HG03354 (cell line): ENCODE measurements around the gene MXRA5.
"Not testable (repeated sequence)": the region's sequence is repeated elsewhere in the genome, so short reads cannot be mapped to it uniquely, and the experiment has no call there.

Source experiments
- ATAC-seq: cut with Tn5 transposase; IDR thresholded peaks from one replicate; pipeline ENCODE4 v1.9.1; 2021; ENCODE audit warnings: mild to moderate bottlenecking; ENCODE audit not compliant: unreplicated experiment, poor library complexity, severe bottlenecking

MXRA5 gene

DNA sequence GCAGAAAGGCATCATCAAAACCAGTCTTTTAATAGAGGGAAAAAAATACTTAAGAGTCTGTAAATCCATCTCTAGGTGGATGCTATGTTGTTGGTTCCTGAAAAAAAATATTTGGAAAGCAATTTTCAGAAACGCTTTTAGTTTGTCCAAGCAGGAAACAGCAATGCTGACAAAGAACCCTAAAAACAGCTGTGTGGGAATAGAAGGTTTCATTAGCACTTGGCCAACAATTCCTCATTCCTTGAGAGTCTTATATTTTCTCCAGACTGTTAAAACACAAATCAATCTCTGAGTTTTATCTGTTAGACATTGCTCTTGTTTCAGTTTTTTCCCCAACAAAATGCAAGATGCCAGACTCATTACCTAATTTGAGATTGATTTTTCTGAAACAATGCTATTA, 6.4 kb downstream of the MXRA5 start:
- no peak for ATAC-seq

DNA sequence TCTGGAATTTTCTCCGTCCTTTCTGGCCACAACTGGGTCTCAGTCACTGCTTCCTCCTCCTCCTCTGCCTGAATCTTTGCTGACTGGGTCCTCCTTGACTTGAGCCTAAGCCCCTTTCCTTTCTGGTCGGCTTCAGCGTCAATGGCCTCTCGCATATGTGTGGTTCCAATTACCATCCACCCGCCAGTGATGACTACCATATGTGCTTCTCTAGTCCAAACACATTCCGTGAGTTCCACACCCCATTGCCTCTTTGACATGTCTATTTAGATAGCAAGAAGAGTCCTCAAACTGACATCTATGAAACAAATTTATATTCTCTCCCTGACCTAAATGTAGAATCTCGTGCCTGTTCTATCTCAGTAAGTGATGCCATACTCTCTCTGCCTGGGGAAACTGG, 19.8 kb downstream of the MXRA5 start:
- no peak for ATAC-seq

DNA sequence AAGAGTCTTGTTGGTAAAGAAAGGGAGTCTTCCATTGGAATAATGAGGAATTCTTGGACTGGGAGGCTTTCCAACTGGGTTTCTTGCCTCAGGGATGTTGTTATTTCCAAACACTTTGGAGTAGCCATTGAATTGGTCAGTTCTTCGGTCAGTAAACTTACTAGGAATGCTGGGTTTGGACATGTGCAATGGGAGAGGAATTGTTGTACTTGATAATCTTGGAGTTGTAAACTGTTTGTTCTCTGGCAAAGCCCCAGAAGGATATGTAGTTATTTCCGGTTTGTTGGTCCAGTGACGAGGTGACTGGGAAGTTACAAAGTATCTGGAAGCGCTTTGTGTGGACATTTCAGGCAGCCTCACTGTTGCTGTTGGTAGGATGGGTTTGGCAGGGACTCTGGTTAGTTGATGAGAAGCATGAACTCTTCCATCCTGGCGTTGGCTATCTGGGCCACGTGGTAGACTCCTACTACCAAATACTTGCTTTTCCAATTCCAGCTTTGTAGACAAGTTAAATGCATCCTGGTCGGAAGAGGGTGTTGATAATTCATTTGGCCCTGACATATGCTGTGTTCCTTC, 25.9 kb downstream of the MXRA5 start:
- no peak for ATAC-seq

DNA sequence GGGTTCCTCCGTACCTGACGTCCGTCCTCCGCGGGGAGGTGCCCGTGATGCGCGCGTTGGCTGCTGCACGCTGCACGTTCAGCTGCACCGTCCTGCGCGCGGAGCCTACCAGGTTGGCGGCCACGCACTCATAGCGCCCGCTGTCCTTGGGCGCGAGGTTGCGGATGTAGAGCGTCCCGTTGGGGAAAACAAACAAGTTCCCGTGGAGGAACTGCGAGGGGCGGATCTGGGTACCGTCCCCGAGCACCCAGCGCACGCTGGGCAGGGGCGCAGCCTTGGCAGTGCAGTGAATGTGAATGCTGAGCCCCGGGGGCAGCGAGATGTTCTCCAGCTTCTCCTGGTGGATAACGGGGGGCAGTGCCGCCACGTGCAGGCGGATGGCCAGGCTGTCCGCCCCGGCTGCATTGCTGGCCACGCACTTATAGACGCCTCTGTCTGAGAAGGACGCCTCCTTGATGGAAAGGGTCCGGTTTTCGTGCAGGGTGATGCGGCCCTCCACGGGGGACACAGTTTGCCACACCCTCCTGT, 29.2 kb downstream of the MXRA5 start:
- ATAC-seq = no peak

DNA sequence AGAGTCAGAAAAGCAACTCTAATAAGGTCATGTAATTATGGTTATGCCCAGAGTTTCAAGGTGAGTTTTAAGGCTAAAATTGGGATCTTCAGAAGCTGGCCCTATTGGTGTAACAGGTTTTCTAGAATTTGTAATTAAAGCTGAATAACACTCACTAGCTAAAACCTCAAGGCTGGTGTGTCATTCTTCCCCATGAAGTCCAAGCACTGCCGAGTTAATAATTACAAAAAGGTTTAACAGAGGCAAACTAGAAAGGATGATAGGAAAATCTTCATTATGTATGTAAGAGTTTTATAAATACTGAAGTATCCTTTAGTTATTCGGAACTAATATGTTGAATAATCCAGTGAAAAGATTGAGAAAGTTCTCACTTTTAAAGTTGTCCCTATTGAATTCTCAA, 34.3 kb downstream of the MXRA5 start:
- ATAC-seq = no peak

DNA sequence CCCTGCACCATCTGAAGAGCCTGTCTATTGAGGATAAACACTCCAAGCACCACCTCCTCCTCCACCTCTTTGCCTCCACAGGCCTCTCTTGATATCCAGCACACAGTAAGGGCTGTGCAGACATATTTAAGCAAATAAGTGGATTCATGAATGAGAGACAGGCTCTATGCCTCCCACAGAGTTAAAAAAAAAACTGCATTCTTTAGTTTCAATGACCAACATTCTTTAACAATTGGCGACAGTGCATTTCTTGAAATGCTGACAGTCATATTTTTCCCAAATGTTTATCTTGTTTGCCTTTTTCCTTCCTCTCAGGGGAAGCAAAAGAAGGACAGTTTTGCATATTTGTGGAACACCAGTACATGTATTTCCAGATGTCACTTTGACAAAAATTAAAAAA, 38.6 kb downstream of the MXRA5 start:
- no peak for ATAC-seq

DNA sequence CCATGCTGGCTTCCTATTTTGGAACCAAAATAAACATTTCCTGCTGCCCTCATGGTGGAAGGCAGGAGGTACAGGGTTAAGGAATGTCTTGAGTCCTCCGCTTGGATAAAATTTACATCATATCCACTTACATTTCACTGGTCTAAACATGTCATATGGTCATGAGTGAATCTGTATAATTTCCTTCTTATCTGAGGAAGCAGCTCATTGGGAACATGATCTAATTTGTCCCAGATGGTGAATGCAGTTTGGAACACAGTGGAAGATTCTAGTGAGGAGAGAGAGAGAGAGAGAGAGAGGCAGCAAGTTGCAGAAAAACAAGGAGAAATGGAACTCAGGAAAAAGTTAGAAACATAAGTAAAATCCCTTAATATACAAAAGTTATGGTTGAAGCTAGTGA, 46.8 kb downstream of the MXRA5 start:
- no peak for ATAC-seq

DNA sequence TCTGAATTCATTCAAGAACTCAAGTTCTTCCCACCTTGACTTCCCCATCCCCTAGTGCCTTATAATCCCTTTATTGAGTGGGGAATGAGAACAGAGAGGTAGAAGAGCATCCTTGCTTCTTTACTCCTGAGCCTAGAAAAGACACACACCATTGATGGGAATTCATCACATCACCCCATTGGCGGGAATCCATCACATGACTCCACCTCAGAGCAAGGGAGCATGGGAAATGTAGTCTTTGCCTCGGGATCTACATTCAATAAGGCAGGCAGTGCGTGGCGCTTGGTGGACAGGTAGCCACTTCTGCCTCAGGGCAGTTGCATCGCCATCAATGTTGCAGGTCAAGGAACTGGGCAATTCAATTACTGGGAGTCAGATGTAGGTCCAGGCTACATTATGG, 50.7 kb downstream of the MXRA5 start:
- no peak for ATAC-seq

DNA sequence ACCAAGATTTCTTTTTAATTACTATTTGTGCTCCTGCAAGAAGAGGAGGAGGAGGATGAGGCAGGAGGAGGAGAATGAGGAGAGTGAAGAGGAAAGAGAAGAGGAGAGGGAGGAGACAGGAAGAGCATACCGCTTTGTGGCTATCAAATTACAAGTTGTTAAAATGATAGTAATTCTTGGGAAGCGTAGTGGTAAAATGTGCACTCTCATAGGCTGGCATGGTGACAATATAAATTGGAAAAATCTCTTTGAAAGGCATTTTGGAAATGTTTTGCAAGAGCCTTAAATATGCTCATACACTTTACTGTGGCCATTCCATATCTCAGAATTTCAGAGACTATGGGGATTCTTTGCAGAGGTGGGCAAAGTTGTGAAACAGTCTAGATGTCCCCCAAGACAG, 53.2 kb downstream of the MXRA5 start:
- no peak for ATAC-seq

DNA sequence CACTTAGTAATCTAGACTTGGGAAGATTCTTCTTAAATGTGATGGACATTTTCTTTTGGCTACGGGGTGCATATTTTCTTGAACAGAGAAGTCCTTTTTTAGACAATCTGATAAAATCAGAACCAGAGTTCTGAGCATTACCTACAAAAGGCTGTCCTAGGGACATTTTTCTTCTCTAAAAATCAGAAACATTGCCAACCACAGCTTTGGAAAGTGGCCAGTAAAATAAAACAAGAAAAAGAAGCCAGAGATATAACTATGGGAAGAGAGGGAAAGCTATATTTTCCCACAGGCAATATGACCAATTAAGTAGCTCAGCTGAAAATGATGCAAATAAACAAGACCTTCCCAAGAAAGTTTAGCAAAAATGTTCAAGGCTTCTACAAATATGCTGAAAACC, 55.9 kb downstream of the MXRA5 start:
- ATAC-seq = no peak

DNA sequence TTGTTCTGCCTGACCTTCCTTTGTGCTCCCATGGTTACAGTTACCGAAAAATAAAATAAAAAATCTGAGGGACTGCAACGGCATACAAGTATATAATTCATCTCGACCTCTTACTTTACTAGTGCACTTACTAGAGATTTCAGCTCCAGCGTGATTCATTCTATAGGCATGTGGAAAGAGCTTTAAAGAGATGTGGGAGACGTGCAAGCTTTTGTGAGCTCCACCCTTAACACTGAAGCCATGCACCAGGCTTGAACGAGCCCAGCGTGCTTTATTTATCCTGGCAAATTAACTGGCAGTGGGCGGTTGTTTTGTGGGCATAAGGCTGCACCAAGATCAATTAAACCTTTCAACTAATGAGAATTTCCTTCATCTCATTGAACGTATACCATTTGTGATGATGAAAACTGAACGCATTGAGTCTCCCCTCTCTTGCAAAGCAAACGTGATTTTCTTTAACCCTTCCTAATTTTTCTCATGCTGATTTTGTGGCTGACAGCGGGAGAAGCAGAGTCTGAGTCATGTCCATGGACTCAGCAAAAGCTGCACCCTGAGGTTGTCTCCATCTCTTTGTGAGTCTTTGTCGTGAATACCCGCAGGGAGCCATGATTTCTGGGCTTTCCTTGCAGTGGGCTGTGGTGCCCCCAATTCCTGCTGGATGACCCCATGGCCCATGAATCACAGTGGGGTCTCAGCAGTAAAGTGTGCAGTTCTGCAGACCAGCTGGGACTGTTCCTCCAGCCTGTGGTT, 60.1 kb downstream of the MXRA5 start:
- ATAC-seq = no peak

DNA sequence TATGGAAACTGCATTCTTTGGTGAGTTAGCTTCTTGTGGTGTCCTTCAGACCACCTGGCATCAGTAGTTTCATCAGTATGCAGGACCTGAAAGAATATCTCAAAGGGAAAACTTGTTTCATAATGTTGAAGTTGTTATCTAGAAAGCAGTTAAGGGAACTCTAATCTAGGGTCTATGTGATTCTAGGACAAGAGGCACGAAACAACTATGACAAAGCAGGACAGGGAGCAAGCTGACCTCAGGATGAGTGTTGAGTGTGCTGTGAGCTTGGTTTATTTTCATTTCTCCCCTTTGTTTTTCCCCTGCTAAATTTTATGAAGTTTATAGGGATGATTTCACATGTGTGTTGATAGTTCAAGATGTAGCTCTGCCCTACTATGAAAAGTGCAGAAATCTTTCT, 65.7 kb downstream of the MXRA5 start:
- ATAC-seq = no peak

DNA sequence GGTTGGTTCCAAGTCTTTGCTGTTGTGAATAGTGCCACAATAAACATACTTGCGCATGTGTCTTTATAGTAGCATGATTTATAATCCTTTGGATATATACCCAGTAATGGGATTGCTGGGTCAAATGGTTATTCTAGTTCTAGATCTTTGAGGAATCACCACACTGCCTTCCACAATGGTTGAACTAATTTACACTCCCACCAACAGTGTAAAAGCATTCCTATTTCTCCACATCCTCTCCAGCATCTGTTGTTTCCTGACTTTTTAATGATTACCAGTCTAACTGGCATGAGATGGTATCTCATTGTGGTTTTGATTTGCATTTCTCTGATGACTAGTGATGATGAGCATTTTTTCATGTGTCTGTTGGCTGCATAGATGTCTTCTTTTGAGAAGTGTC, 72.8 kb downstream of the MXRA5 start:
- ATAC-seq = not testable (repeated sequence)

DNA sequence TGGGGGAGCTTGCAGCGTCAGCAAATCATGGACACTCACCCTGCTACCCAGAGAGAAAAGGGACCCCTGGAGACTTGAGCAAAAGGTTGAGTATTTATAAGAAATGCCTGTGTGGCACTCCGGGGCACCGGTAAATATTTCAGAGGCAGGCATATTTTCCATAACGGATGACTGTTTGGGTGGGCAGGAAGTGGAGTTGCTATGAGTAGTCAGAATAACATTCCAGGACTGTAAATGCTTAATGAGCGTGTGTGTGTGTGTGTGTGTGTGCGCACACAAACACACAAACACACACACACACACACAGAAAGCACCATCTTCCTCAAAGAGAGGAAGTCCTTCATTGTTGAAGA, 74.6 kb downstream of the MXRA5 start:
- no peak for ATAC-seq

DNA sequence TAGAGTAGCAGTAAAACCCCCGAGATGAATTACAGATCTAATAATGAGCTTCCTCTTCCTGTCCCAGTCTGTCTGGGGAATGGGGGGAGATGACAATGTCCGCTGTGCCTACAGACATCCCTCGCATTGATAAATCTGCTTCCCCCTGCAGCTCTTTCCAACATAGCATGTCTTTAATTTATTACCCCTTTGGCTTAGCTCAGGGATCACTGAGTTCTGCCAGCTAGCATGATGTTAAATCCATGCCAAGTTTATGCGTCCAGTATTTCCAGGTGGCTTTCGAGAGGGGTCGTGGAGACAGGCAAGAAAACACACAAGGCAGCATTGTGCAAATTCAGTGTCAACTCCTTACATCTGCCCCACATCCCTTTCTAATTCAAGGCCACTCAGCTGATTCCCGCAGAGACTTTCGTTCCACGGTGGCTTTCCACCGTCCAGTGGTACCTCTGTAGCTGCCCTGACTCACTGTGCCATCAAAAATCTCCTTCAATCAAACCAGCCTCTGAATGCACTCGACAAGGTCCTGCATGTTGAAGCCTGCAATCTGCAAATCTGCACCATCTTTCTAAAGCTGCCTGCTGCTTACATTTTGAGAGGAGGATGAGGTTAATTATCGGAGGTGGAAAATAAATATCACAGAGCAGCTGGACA, 75.1 kb downstream of the MXRA5 start:
- no peak for ATAC-seq

DNA sequence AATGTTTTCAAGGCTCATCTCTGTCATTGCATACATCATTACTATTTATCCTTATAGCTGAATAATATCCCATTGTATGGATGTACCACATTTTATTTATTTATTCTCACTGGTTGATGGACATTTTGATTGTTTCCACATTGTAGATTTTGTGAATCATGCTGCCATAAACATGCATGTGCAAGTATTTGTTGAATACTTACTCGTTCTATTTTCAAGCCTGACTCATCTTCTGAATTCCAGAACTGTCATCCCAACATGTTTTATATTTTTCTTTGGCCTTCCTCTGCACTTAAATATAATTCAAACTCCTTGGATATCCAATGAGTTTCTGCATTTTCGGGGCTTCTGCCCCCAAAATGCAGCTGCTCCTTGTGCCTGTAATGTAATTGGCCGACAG, 77.6 kb downstream of the MXRA5 start:
- no peak for ATAC-seq

DNA sequence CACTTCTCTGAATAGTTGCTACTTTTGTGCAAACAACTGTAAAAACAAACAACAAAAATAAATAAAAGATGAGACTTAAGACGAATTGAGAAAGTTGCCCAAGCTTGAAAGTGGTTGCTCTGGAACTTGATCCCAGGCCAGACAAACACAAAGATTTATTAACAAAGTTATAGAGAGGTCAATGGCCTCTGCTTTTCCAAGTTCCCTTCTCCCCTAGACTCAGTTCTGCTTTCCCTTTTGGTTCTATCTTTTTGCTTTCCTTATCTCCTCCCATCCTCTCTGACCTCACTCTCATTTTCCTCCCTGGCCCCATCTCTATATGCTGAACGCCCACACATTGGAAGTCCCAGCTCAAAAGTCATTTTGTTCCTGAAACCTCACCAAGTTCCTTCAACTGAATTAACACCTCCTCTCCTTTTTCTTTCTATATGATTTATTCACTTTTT, 82.7 kb downstream of the MXRA5 start:
- ATAC-seq = no peak

DNA sequence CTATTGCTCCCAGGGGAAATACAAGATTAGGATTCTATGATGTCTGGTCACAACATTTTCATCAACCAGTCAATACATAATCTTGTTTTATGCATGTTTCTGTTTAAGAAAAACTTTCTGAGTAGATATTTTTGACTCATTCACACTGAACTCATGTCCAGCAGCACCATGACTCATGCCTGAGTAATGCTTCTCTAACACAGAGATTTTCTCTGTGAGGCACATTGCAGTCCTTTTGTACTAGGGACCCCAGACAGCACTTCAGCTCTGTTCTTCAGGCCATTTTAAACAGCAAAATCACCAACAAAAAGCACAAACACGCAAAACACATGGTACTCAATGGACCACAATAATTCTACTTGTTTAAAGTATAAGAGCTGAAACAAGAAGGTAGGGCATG, 83.6 kb downstream of the MXRA5 start:
- ATAC-seq = no peak
